Sigmoid colon (tissue), 7 donors: ENCODE measurements around the gene PALMD. TPM values are rescaled to one million over a fixed set of nuclear protein-coding genes. Genes with fewer than 3 reads are reported as not detected.

Source experiments
- DNase-seq: peaks from one replicate; pipeline ENCODE4 v3.0.0-alpha.2; 2019
- H3K27ac ChIP-seq, 4 donors: fragments of 200-600 bp; sonication (generic); one replicate each; pipeline ENCODE4 v1.5.1; 2016 to 2019; ENCODE audit warnings: mild to moderate bottlenecking in 1 of 4
- H3K27me3 ChIP-seq, 3 donors: fragments of 200-600 bp; sonication (generic); one replicate each; pipeline ENCODE4 v1.5.1; 2019; ENCODE audit warnings: mild to moderate bottlenecking in 1 of 3
- H3K36me3 ChIP-seq, 4 donors: fragments of 200-600 bp; sonication (generic); one replicate each; pipeline ENCODE4 v1.5.1; 2016 to 2019
- H3K4me1 ChIP-seq, 4 donors: fragments of 200-600 bp; sonication (generic); one replicate each; pipeline ENCODE4 v1.5.1; 2017 to 2019
- H3K4me3 ChIP-seq, 4 donors: fragments of 200-600 bp; sonication (generic); one replicate each; pipeline ENCODE4 v1.5.1; 2017 to 2019; ENCODE audit warnings: mild to moderate bottlenecking in 2 of 4, moderate library complexity in 1 of 4
- H3K9me3 ChIP-seq, 4 donors: fragments of 200-600 bp in 3 of 4; sonication (generic) in 3 of 4; one replicate each; pipeline versions ENCODE4 v1.5.1 to v1.6.1; 2013 to 2019
- CTCF ChIP-seq, 4 experiments: fragments of 450-650 bp in 3 of 4; fragments of 200-600 bp in 1 of 4; IDR thresholded peaks; one replicate each; pipeline ENCODE4 v1.5.1; 2016 to 2019; ENCODE audit warnings: antibody characterized with exemption in 4 of 4, mild to moderate bottlenecking in 3 of 4, moderate library complexity in 2 of 4
- EP300 ChIP-seq, 4 donors: sonication (generic); formaldehyde crosslinking; IDR thresholded peaks; one replicate each; pipeline ENCODE4 v1.6.1; 2017; ENCODE audit warnings: antibody characterized with exemption in 4 of 4
- POLR2A ChIP-seq, 2 donors: fragments of 450-650 bp; IDR thresholded peaks; one replicate each; pipeline ENCODE4 v1.6.1; 2016; ENCODE audit warnings: antibody characterized with exemption in 2 of 2, mild to moderate bottlenecking in 2 of 2, moderate library complexity in 2 of 2
- POLR2AphosphoS5 ChIP-seq, 4 donors: sonication (generic); formaldehyde crosslinking; IDR thresholded peaks; one replicate each; pipeline ENCODE4 v1.6.1; 2017; ENCODE audit warnings: antibody characterized with exemption in 4 of 4
- WGBS, 2 donors: extraction: QIAGEN DNeasy Blood & Tissue Kit; methylation state at CpG; one replicate each; pipeline ENCODE4 v1.1.7; 2013; 5-methylcytosine and 5-hydroxymethylcytosine counted together
- intact Hi-C: fragments of 100-400 bp; cut with DNase I; formaldehyde crosslinking; loops from one replicate; pipeline ENCODE4 v1.15.1; 2023
- polyA plus RNA-seq, 3 donors: library from polyadenylated mRNA; stranded (reverse); fragments of 200-250 nt; gene quantifications; one replicate each; pipeline ENCODE4 v1.2.3, GENCODE V29; 2013
- total RNA-seq, 4 donors: library from RNA; depleted of rRNA; stranded (reverse); fragments of >200 nt; gene quantifications; one replicate each; pipeline ENCODE4 v1.1.0, GENCODE V29; 2016
- donor health status: healthy with polysubstance abuse.
- donor health status: Bipolar disorder and iron deficiency.
- donor health status: healthy.

The PALMD gene, protein sequence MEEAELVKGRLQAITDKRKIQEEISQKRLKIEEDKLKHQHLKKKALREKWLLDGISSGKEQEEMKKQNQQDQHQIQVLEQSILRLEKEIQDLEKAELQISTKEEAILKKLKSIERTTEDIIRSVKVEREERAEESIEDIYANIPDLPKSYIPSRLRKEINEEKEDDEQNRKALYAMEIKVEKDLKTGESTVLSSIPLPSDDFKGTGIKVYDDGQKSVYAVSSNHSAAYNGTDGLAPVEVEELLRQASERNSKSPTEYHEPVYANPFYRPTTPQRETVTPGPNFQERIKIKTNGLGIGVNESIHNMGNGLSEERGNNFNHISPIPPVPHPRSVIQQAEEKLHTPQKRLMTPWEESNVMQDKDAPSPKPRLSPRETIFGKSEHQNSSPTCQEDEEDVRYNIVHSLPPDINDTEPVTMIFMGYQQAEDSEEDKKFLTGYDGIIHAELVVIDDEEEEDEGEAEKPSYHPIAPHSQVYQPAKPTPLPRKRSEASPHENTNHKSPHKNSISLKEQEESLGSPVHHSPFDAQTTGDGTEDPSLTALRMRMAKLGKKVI
- total RNA-seq (10 to 100 TPM in 3 of 4 donors, 1 to 10 TPM in 1; 8.1 to 20.2 (median 11.6) TPM), polyA plus RNA-seq (1 to 10 TPM in 2 of 3 donors, under 1 TPM in 1; 0.92 to 5.2 (median 1.2) TPM)

DNA sequence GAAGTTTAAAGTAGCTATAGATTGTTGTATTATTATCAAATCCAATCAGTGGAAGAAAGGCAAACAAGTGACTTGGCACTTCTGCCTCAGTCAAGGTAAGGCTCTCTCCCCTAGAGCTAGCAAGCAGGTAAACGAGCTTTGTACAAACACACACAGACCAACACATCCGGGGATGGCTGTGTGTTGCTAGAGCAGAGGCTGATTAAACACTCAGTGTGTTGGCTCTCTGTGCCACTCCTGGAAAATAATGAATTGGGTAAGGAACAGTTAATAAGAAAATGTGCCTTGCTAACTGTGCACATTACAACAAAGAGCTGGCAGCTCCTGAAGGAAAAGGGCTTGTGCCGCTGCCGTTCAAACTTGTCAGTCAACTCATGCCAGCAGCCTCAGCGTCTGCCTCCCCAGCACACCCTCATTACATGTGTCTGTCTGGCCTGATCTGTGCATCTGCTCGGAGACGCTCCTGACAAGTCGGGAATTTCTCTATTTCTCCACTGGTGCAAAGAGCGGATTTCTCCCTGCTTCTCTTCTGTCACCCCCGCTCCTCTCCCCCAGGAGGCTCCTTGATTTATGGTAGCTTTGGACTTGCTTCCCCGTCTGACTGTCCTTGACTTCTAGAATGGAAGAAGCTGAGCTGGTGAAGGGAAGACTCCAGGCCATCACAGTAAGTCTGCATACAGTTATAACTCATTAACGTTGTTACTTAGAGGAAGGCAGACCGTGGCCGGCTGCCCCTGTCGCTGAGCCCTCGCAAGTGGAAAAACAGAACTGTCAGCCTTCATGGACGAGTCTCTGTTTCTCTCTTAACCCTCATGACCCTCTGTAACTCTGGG lies at the start of gene PALMD:
Gene PALMD (plus strand): TSS at position 415 of the 833 bp plus-strand sequence. CDS start 205 bp downstream, at position 620.
- Histone ChIP-seq H3K9me3 (no peaks in the 10 kb centered on the region), H3K36me3 (no peaks in the 10 kb centered on the region), H3K4me3 (peak within 1 kb of the TSS; percentile 5 to 41 (median 31)), H3K4me1 (peaks cover 0 to 28% (median 15%) of the 10 kb centered on the region in 4 donors), H3K27me3 (no peaks in the 10 kb centered on the region), H3K27ac (peak within 1 kb of the TSS; percentile 19 to 85 (median 64))
- no peak for DNase-seq
- intact Hi-C loops, result no loop called here
- 22 to 28% methylated on average over 17 of the region's 17 CpGs for WGBS, 2 donors
- no peak for TF ChIP-seq CTCF (IDR thresholded peaks at IDR 0.05)
- no peak for TF ChIP-seq EP300 (IDR thresholded peaks at IDR 0.05)
- TF ChIP-seq POLR2A (IDR thresholded peaks at IDR 0.05), result no peak
- TF ChIP-seq POLR2AphosphoS5 (IDR thresholded peaks at IDR 0.05), result peak in 2 of 4 donors; percentile 18 to 22

DNA sequence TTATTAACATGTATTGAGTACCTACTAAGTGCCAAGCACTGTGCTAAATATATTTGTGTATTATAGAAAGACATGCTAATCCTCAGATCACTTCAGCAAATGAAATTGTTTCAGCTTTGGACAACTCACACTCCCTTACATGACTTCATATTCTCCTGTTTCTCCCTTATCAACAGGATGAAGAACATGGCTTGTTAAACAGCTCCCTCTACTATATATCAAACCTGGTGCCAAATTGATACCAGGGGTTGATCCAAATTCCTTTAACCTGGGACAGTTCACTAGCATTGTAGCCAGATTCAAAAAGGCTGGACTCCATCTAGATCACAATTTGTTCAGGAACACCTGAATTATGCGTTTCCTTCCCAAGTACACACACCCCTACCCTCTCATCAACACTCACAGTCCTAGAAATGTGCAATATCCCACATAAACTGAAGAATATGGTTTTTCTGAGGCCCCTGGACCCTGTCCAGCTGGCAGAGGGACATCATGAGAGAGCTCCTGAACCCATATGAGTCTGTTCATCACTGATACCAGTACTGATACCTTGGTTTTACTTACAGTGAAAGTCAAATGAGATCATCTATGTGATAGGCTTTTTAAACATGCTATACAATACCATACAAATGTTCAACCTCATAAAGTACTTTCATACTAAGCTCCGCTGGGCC lies 47.0 kb upstream of the PALMD start:
- no peak for DNase-seq
- Histone ChIP-seq H3K9me3 (no peaks in the 10 kb centered on the region), H3K36me3 (no peaks in the 10 kb centered on the region), H3K4me1 (peaks cover 0 to 4% (median 0%) of the 10 kb centered on the region in 4 donors), H3K27ac (peak overlapping the region in 1 of 4 donors; percentile 20), H3K4me3 (no peak overlapping the region), H3K27me3 (no peaks in the 10 kb centered on the region)
- intact Hi-C loops, result no loop called here
- TF ChIP-seq POLR2AphosphoS5 (IDR thresholded peaks at IDR 0.05), result no peak
- TF ChIP-seq CTCF (IDR thresholded peaks at IDR 0.05), result no peak
- TF ChIP-seq POLR2A (IDR thresholded peaks at IDR 0.05), result no peak
- no peak for TF ChIP-seq EP300 (IDR thresholded peaks at IDR 0.05)
- WGBS, 2 donors, result 89 to 93% methylated on average over 2 of the region's 2 CpGs

DNA sequence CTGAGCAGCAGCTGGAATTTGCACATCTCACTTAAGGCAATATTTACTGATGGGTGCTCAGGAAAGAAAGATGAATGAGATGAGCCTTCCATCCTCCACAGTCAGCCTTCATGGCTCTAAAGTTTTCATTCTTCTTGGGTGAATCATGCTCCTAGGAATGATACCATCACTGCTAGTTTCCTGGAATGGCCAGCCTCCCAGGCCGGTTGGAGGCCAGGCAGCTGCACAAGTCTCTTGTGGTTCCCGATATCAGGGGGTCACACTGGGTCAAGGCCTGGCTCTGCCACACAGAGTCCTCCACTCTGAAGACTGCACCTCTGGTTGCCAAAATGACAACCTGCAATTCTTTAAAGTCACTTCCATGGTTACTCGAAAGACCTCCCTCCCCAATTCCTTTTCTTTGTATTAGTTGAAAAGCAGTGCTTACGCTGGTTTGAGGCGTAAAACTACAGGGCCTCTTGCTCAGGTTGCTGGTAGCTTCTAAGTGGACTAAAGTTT lies 46.2 kb upstream of the PALMD start:
- Histone ChIP-seq H3K9me3 (no peaks in the 10 kb centered on the region), H3K27ac (peak overlapping the region in 1 of 4 donors; percentile 14), H3K4me3 (no peak overlapping the region), H3K36me3 (no peaks in the 10 kb centered on the region), H3K27me3 (no peaks in the 10 kb centered on the region), H3K4me1 (peaks cover 0 to 4% (median 0%) of the 10 kb centered on the region in 4 donors)
- no peak for DNase-seq
- WGBS, 2 donors, result 90 to 92% methylated on average over 5 of the region's 5 CpGs
- no peak for TF ChIP-seq POLR2AphosphoS5 (IDR thresholded peaks at IDR 0.05)
- TF ChIP-seq EP300 (IDR thresholded peaks at IDR 0.05), result no peak
- TF ChIP-seq POLR2A (IDR thresholded peaks at IDR 0.05), result no peak
- no peak for TF ChIP-seq CTCF (IDR thresholded peaks at IDR 0.05)
- intact Hi-C loops, result no loop called here

GRCh38 chr1:99600782-99601181 lies 45.1 kb upstream of the PALMD start:
- DNase-seq, result no peak
- H3K27ac ChIP-seq, result peak overlapping the region in 1 of 4 donors; percentile 14
- no peak for TF ChIP-seq POLR2A (IDR thresholded peaks at IDR 0.05)
- no peak for TF ChIP-seq EP300 (IDR thresholded peaks at IDR 0.05)
- H3K9me3 ChIP-seq, result no peaks in the 10 kb centered on the region
- no peaks in the 10 kb centered on the region for H3K36me3 ChIP-seq
- H3K4me3 ChIP-seq, result no peak overlapping the region
- no peaks in the 10 kb centered on the region for H3K27me3 ChIP-seq
- intact Hi-C loops, result no loop called here
- WGBS, 2 donors, result 65% methylated on average over 3 of the region's 3 CpGs
- H3K4me1 ChIP-seq, result peaks cover 0 to 4% (median 0%) of the 10 kb centered on the region in 4 donors
